ENCODE measurements around the gene TAF5L.

Gene TAF5L

GRCh38 chr1:229570891-229571516, 54.9 kb downstream of the TAF5L start:
- DNase-seq (ENCODE audit: low read depth), result no peak
- no peak overlapping the region for H3K4me3 ChIP-seq (ENCODE audit: low read length)
- no peak for TF ChIP-seq CTCF (conservative IDR thresholded peaks at IDR 0.05; ENCODE audit: low read depth, low read length)

- TF ChIP-seq CTCF (conservative IDR thresholded peaks at IDR 0.05; ENCODE audit: low read depth, low read length), result no peak
- H3K4me3 ChIP-seq (ENCODE audit: low read length), result no peak overlapping the region
- no peak for DNase-seq (ENCODE audit: low read depth)
These were observed 55.6 kb downstream of the TAF5L start for GRCh38 chr1:229570305-229570704.

DNA sequence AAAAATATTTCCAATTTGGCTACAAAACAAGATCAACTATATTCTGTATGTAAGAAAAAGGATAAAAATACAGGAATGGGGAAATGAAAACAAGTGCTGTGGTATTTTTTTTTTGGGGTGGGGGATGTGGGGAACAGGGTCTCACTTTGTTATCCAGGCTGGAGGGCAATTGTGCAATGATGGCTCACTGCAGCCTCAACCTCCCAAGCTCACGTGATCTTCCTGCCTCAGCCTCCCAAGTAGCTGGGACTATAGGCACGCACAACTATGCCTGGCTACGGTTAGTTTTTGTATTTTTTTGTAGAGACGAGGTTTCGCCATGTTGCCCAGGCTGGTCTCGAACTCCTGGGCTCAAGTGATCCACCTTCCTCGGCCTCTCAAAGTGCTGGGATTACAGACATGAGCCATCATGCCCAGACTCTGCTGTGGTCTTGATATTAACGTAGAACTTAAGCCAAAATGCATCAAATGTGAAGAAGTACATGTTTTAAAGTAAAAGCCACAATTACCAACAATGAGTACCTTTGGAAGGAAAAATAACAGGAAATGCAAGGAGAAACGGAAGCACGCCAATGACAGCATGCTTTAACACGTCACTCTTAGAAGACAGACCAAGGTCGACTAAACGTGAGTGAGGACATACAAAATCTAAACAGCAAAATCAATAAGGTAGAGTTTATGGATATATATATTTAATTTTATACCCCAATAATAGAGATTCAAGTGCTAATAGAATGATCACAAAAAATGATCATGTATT, 58.6 kb downstream of the TAF5L start:
- no peak overlapping the region for H3K4me3 ChIP-seq (ENCODE audit: low read length)
- DNase-seq (ENCODE audit: low read depth), result no peak
- no peak for TF ChIP-seq CTCF (conservative IDR thresholded peaks at IDR 0.05; ENCODE audit: low read depth, low read length)

GRCh38 chr1:229563701-229564100, 62.2 kb downstream of the TAF5L start:
- no peak for DNase-seq (ENCODE audit: low read depth)
- no peak overlapping the region for H3K4me3 ChIP-seq (ENCODE audit: low read length)
- no peak for TF ChIP-seq CTCF (conservative IDR thresholded peaks at IDR 0.05; ENCODE audit: low read depth, low read length)

- H3K4me3 ChIP-seq (ENCODE audit: low read length), result no peak overlapping the region
- no peak for TF ChIP-seq CTCF (conservative IDR thresholded peaks at IDR 0.05; ENCODE audit: low read depth, low read length)
- no peak for DNase-seq (ENCODE audit: low read depth)
These were observed 62.7 kb downstream of the TAF5L start for GRCh38 chr1:229563241-229563640.

DNA sequence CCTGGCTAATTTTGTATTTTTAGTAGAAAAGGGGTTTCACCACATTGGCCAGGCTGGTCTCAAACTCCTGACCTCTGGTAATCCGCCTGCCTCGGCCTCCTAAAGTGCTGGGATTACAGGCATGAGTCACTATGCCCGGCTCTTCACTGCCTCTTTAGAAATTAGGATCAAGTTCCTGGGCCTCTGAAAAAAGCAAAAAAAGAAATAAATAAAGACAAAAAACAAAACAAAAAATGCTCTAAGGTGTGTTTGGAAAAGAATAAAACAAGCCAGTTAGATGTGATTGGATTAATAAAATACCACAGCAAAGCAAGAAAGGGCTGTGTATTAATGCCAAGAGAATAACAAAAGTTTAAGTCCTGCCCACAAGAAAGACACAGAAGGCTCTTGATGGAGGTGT, 63.2 kb downstream of the TAF5L start:
- no peak overlapping the region for H3K4me3 ChIP-seq (ENCODE audit: low read length)
- DNase-seq (ENCODE audit: low read depth), result no peak

More for the DNA sequence above, 63.2 kb downstream of the TAF5L start:
- no peak for TF ChIP-seq CTCF (conservative IDR thresholded peaks at IDR 0.05; ENCODE audit: low read depth, low read length)
